ENCODE data around the gene KRTAP10-2. TPM values are rescaled to one million over a fixed set of nuclear protein-coding genes. Genes with fewer than 3 reads are reported as not detected.

The KRTAP10-2 gene
- total and polyA plus RNA-seq, 8 donors = 0.24 TPM; not detected in 7

DNA sequence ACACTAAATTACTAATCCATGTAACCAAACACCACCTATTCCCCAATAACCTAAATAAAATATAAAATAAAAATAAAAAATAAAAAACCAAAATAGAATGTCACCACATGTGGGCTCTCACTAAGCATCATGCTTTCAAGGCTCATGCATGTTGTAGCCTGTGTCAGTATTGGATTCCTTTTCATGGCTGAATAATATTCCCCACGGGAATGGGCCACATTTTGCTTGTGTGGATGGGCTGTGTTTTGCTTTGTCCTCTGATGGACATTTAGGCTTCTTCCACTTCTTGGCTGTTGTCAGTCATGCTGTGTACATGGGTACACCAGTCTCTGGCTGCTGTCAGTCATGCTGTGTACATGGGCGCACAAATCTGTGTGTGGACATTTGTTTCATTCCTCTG lies 37.8 kb upstream of the KRTAP10-2 start:
- TF ChIP-seq, protein P1, sequence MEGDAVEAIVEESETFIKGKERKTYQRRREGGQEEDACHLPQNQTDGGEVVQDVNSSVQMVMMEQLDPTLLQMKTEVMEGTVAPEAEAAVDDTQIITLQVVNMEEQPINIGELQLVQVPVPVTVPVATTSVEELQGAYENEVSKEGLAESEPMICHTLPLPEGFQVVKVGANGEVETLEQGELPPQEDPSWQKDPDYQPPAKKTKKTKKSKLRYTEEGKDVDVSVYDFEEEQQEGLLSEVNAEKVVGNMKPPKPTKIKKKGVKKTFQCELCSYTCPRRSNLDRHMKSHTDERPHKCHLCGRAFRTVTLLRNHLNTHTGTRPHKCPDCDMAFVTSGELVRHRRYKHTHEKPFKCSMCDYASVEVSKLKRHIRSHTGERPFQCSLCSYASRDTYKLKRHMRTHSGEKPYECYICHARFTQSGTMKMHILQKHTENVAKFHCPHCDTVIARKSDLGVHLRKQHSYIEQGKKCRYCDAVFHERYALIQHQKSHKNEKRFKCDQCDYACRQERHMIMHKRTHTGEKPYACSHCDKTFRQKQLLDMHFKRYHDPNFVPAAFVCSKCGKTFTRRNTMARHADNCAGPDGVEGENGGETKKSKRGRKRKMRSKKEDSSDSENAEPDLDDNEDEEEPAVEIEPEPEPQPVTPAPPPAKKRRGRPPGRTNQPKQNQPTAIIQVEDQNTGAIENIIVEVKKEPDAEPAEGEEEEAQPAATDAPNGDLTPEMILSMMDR (IDR thresholded peaks at IDR 0.05) = no peak
- Histone ChIP-seq H3K27ac (no peak overlapping the region), H3K27me3 (peaks cover 0 to 62% of the 10 kb centered on the region in 2 donors), H3K4me1 (no peaks in the 10 kb centered on the region), H3K36me3 (no peaks in the 10 kb centered on the region), H3K9me3 (no peaks in the 10 kb centered on the region), H3K4me3 (no peak overlapping the region)
- no peak for ATAC-seq
- intact Hi-C loops (cut with DNase I) = no loop called here
- no peak for DNase-seq

DNA sequence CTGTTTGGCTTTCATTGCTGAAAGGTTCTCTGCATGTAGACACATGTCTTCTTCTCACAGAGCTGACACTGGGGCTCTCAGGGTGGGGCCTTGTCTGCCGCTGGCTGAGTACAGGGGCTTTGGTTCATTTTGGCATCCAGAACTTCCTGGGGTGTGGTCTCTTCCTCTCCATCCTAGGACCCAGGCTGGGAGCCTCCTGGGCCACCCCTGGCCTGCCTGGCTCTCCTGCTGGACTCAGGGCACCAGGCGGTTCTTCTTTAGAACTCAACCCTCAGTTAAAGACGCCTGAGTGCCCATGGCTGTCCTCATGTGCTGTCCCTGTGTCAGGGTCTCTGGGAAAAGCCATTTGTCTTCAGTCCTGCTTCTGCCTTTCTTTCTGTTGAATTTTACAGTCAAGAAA lies 34.6 kb upstream of the KRTAP10-2 start:
- ATAC-seq = no peak
- H3K27me3 ChIP-seq = peaks cover 0 to 61% of the 10 kb centered on the region in 2 donors
- no peak overlapping the region for H3K27ac ChIP-seq

DNA sequence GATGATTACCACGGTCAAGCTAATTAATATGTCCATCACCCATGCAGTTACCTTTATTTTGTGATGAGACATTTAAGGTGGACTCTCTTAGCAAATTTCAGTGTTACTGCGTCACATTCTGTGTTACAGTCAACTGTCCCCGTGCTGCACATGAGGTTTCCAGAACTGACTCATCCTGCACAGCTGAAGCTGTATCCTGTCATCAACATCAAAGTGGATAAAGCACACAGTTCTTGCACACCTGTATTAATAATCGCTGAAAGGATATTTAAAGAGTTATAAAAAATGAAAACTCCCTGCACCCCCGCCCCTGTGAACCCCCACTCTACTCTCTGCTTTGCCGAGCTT lies 32.5 kb upstream of the KRTAP10-2 start:
- TF ChIP-seq, protein P1 (IDR thresholded peaks at IDR 0.05) = no peak
- H3K27me3 ChIP-seq = peaks cover 0 to 60% of the 10 kb centered on the region in 2 donors
- DNase-seq = no peak
- intact Hi-C loops (cut with DNase I) = no loop called here
- H3K4me1 ChIP-seq = no peaks in the 10 kb centered on the region
- no peaks in the 10 kb centered on the region for H3K36me3 ChIP-seq
- H3K9me3 ChIP-seq = peaks cover 0 to 19% of the 10 kb centered on the region in 2 donors
- ATAC-seq = no peak
- no peak overlapping the region for H3K4me3 ChIP-seq
- no peak overlapping the region for H3K27ac ChIP-seq

More for the DNA sequence above, 34.6 kb upstream of the KRTAP10-2 start:
- intact Hi-C loops (cut with DNase I) = no loop called here
- H3K9me3 ChIP-seq = peaks cover 0 to 14% of the 10 kb centered on the region in 2 donors
- H3K36me3 ChIP-seq = no peaks in the 10 kb centered on the region
- TF ChIP-seq, protein P1 (IDR thresholded peaks at IDR 0.05) = no peak
- no peak overlapping the region for H3K4me3 ChIP-seq
- peak in 1 of 4 donors; percentile 48 for DNase-seq
- H3K4me1 ChIP-seq = no peaks in the 10 kb centered on the region

DNA sequence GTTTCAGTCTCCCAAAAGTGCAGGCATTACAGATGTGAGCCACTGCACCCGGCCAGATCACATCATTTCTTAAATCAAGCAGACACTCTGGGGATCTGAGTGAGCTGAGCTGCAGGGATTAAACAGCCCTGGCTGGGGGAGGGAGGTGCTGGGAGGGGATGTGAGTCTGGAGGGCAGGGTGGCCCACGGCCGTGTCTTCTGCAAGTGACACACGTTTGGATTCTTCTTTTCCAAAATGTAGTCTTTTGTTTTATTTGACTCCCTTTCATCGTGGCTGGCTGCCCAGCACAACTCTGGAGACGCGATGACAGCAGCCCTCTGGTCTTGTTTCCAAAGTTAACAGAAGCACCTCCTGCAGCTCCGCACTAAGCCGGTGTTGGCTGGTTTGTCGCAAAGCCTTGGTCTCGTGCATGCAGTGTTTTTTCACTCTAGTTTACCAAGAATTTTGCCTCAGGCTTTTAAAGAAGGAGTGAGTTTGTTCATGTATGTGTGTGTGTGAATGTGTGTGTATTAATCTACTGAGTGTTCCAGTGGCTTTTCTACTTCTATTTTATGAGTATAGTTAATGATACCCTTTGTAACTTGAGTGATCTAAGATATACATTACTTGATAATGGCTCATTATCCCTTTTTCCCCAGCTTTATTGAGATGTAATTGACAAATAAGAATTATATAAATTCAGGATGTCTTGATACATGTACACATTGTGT lies 31.9 kb upstream of the KRTAP10-2 start:
- intact Hi-C loops (cut with DNase I) = no loop called here
- H3K9me3 ChIP-seq = peaks cover 0 to 21% of the 10 kb centered on the region in 2 donors
- TF ChIP-seq, protein P1 (IDR thresholded peaks at IDR 0.05) = no peak
- no peak overlapping the region for H3K4me3 ChIP-seq
- no peak for ATAC-seq
- DNase-seq = peak in 2 of 4 donors; percentile 11 to 38
- no peak overlapping the region for H3K27ac ChIP-seq
- H3K36me3 ChIP-seq = no peaks in the 10 kb centered on the region
- H3K27me3 ChIP-seq = peaks cover 0 to 60% of the 10 kb centered on the region in 2 donors
- no peaks in the 10 kb centered on the region for H3K4me1 ChIP-seq

DNA sequence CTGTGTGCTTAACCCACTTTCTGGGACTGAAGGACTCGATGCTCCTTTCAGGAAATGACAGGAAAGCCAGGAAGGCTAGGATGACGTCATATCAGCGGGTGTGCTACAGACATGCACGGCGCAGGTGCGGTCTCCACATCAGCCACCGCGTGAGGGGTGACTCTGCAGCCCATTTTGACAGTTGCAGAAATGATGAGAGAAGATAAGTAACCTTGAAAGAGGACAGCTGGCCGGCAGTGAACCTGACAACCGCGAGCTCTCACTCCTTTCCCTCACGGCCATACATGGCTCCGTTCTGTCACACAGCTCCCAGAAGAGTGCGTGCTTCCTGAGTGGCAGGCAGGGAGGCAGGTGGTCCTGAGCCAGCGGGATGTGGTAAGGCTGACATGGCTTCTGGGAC lies 30.8 kb upstream of the KRTAP10-2 start:
- no peaks in the 10 kb centered on the region for H3K36me3 ChIP-seq
- TF ChIP-seq, protein P1 (IDR thresholded peaks at IDR 0.05) = no peak
- intact Hi-C loops (cut with DNase I) = no loop called here
- no peaks in the 10 kb centered on the region for H3K4me1 ChIP-seq
- ATAC-seq (no peak), DNase-seq (no peak)
- H3K27me3 ChIP-seq = peaks cover 0 to 60% of the 10 kb centered on the region in 2 donors
- H3K27ac ChIP-seq = no peak overlapping the region
- H3K4me3 ChIP-seq = no peak overlapping the region
- peaks cover 0 to 27% of the 10 kb centered on the region in 2 donors for H3K9me3 ChIP-seq

All from left lung (tissue), 10 donors.